Activated T-cell treated with anti-CD3 and anti-CD28 coated beads, Interleukin-2, amount 50 U/mL, for 24 hours (primary cell): ENCODE measurements around the gene RTF1.

Source experiments
- DNase-seq: peaks from one replicate; pipeline ENCODE4 v3.0.0-alpha.2; 2020
- H3K27ac Mint-ChIP-seq: 2 replicates; pipeline ENCODE4 v1.8.0; 2020; ENCODE audit warnings: mild to moderate bottlenecking, mixed read lengths
- H3K27me3 Mint-ChIP-seq: 2 replicates; pipeline ENCODE4 v1.8.0; 2020; ENCODE audit warnings: mixed read lengths
- H3K36me3 Mint-ChIP-seq: 2 replicates; pipeline ENCODE4 v1.8.0; 2020; ENCODE audit warnings: low read depth, mixed read lengths
- H3K4me1 Mint-ChIP-seq: 2 replicates; pipeline ENCODE4 v1.8.0; 2020; ENCODE audit warnings: low read depth, mixed read lengths
- H3K4me3 Mint-ChIP-seq: 2 replicates; pipeline ENCODE4 v1.8.0; 2020; ENCODE audit warnings: mild to moderate bottlenecking, moderate library complexity, mixed read lengths
- H3K9me3 Mint-ChIP-seq: 2 replicates; pipeline ENCODE4 v1.8.0; 2020; ENCODE audit warnings: mixed read lengths

RTF1 gene

GRCh38 chr15:41501931-41502794 lies 85.3 kb downstream of the RTF1 start:
- Mint-ChIP-seq H3K9me3 (no peaks in the 10 kb centered on the region), H3K4me1 (peaks cover 24% of the 10 kb centered on the region), H3K36me3 (no peaks in the 10 kb centered on the region), H3K27me3 (peaks cover 69% of the 10 kb centered on the region), H3K27ac (no peak overlapping the region), H3K4me3 (peak overlapping the region; percentile 45)
- DNase-seq = peak; percentile 64

GRCh38 chr15:41502795-41503668 lies 86.1 kb downstream of the RTF1 start:
- Mint-ChIP-seq H3K27ac (no peak overlapping the region), H3K9me3 (no peaks in the 10 kb centered on the region), H3K4me1 (peaks cover 24% of the 10 kb centered on the region), H3K27me3 (peaks cover 65% of the 10 kb centered on the region), H3K4me3 (peak overlapping the region; percentile 45), H3K36me3 (no peaks in the 10 kb centered on the region)
- no peak for DNase-seq

GRCh38 chr15:41503669-41504010 lies 86.7 kb downstream of the RTF1 start:
- Mint-ChIP-seq H3K4me1 (peaks cover 24% of the 10 kb centered on the region), H3K27me3 (peaks cover 60% of the 10 kb centered on the region), H3K4me3 (no peak overlapping the region), H3K36me3 (no peaks in the 10 kb centered on the region), H3K27ac (no peak overlapping the region), H3K9me3 (no peaks in the 10 kb centered on the region)
- DNase-seq = no peak

DNA sequence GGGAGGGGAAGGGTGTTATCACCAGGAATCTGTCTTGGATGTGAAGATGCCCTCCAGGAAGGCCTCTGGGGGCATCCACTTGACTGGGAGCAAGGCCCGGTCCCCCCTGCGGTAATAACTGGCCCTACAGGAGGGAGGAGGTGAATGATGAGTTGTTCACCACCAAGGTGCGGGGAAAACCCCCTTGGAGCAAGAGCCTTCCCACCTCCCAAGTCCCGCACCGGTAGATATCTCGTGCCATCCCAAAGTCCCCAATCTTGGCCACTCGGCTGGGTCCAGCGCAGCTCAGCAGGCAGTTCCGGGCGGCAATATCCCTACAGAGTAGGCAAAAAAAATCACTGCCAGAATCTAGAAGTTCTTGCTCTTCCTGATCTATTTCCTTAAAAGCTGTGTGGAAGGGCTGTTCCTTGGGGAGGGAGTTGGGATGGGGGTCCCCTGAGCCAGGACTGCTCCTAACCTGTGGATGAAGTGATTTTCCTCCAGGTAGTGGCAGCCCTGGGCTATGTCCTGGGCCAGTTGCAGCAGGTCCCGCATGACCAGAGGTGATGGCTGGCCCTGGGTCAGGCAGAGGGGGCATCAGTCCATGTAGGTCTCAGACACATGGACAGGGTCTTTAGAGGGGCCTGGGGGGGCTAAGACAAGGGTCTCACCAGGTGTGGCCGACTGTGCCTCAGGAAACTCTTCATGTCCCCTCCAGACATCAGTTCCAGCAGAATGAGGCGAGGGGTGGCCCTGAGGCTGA lies 88.0 kb downstream of the RTF1 start:
- no peak for DNase-seq

GRCh38 chr15:41505776-41506175 lies 88.9 kb downstream of the RTF1 start:
- Mint-ChIP-seq H3K9me3 (no peaks in the 10 kb centered on the region), H3K4me1 (peaks cover 21% of the 10 kb centered on the region), H3K27me3 (peaks cover 48% of the 10 kb centered on the region), H3K27ac (no peak overlapping the region), H3K36me3 (no peaks in the 10 kb centered on the region), H3K4me3 (no peak overlapping the region)
- no peak for DNase-seq

More for the DNA sequence above, 88.0 kb downstream of the RTF1 start:
- Mint-ChIP-seq H3K4me1 (peaks cover 24% of the 10 kb centered on the region), H3K9me3 (no peaks in the 10 kb centered on the region), H3K36me3 (no peaks in the 10 kb centered on the region), H3K27ac (no peak overlapping the region), H3K27me3 (peaks cover 48% of the 10 kb centered on the region), H3K4me3 (no peak overlapping the region)

DNA sequence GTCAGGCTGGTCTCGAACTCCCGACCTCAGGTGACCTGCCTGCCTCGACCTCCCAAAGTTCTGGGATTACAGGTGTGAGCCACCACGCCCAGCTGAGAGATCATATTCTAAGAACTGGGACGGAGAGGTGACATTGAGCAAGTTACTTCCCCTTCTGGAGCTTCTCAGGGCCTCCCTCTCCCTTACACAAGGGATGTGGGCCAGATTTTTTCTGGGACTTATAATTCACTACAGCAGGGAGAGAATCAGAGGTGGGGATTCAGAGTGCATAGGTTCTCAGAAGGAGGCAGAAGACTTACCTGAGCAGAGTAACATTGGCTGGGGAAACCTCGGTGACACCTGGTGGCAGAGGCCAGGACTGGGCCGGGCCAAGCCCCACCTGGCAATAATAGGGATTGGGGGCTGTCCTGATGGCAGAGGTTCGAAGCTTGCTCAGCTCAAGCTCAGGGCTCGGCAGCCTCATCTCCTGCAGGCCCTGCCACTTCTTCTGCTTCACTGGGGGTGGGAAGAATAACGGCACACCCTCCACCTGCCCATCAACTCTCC lies 90.0 kb downstream of the RTF1 start:
- Mint-ChIP-seq H3K36me3 (no peaks in the 10 kb centered on the region), H3K27me3 (peaks cover 41% of the 10 kb centered on the region), H3K4me1 (peaks cover 13% of the 10 kb centered on the region), H3K4me3 (no peak overlapping the region), H3K9me3 (no peaks in the 10 kb centered on the region), H3K27ac (no peak overlapping the region)
- no peak for DNase-seq

- Mint-ChIP-seq H3K36me3 (no peaks in the 10 kb centered on the region), H3K4me3 (no peak overlapping the region), H3K27me3 (peaks cover 40% of the 10 kb centered on the region), H3K27ac (no peak overlapping the region), H3K9me3 (no peaks in the 10 kb centered on the region), H3K4me1 (peaks cover 13% of the 10 kb centered on the region)
- no peak for DNase-seq
These were observed 91.0 kb downstream of the RTF1 start for GRCh38 chr15:41507820-41508290.

DNA sequence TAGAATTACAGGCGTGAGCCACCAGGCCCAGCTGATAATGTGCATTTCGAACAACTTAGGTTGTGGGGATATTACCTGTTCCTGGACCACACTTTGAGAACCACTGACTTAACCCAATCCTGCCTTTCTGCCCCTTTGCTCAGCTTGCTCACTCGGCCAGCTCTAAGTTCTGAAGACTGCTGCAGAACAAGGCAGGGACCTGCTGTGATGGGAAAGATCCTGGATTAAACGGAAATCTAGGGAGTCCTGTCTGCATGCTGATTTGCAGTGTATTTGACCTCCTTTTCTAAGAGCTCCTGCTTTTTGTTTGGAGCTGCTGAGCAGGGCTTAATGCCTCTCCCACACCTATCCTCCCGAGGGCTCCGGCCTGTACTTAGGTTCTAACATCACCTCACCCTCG lies 93.8 kb downstream of the RTF1 start:
- peaks cover 4% of the 10 kb centered on the region for H3K36me3 Mint-ChIP-seq
- no peaks in the 10 kb centered on the region for H3K9me3 Mint-ChIP-seq
- H3K27me3 Mint-ChIP-seq = peaks cover 41% of the 10 kb centered on the region
- no peak overlapping the region for H3K4me3 Mint-ChIP-seq
- H3K27ac Mint-ChIP-seq = no peak overlapping the region
- peaks cover 25% of the 10 kb centered on the region for H3K4me1 Mint-ChIP-seq
- DNase-seq = no peak

- H3K27ac Mint-ChIP-seq = no peak overlapping the region
- H3K4me1 Mint-ChIP-seq = peaks cover 25% of the 10 kb centered on the region
- H3K36me3 Mint-ChIP-seq = peaks cover 9% of the 10 kb centered on the region
- H3K4me3 Mint-ChIP-seq = no peak overlapping the region
- no peaks in the 10 kb centered on the region for H3K9me3 Mint-ChIP-seq
- H3K27me3 Mint-ChIP-seq = peaks cover 41% of the 10 kb centered on the region
- no peak for DNase-seq
These were observed 94.5 kb downstream of the RTF1 start for GRCh38 chr15:41511331-41511898.

DNA sequence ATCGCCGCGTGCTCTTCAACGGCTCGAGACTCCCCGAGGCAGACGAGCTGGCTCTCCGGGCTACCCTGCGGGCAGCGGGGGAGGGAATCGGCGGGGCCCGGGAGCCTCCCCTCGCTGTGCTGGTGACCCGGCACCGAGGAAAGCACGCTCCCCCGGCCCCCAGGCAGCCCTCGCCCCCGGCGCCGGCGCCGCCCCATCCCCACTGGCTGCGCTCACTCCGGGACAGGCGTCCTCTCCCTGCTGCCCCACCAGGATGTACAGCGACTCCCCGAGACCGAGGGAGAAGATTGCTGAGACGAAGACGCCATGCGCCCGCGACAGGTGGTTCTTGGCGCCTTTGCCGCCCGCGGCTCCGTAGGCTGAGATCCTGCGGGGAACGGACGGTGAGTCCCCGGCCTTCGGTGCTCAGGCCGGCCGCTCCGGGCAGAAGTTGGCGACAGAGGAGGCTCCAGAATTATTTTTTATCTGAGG lies 95.0 kb downstream of the RTF1 start:
- Mint-ChIP-seq H3K36me3 (peaks cover 14% of the 10 kb centered on the region), H3K27me3 (peaks cover 41% of the 10 kb centered on the region), H3K4me3 (peak overlapping the region; percentile 58), H3K4me1 (peaks cover 25% of the 10 kb centered on the region), H3K27ac (no peak overlapping the region), H3K9me3 (no peaks in the 10 kb centered on the region)
- peak; percentile 52 for DNase-seq

GRCh38 chr15:41512512-41512939 lies 95.6 kb downstream of the RTF1 start:
- Mint-ChIP-seq H3K27ac (no peak overlapping the region), H3K4me1 (peaks cover 25% of the 10 kb centered on the region), H3K27me3 (peaks cover 41% of the 10 kb centered on the region), H3K4me3 (peak overlapping the region; percentile 58), H3K9me3 (no peaks in the 10 kb centered on the region), H3K36me3 (peaks cover 20% of the 10 kb centered on the region)
- DNase-seq = no peak

DNA sequence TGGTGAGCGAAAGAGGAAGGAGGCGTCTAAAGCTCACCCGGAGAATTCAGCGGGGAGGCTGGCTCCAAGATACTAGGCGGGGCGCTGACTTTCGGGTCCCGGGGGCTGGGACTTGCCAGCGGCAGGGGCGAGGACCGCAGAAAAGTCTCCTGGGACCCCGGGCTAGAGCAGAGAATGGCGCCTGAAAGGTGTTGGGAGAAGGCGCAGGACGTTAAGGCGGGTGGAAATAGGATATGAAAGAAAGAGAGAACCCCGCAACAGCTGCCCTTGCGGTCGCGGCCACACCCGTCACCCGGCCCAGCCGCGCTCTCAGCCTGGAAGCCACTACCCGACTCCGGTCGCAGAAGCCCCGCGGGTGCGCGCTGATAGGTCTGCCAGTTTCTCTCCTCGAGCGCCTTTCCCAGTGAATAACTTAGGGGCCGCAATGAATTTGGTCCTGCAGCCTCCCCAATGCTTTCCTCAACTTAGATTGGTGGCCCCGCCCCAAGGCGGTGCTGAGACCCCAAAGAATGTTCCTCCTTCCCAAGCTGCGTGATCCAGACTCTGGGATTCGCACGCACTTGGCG lies 96.1 kb downstream of the RTF1 start:
- Mint-ChIP-seq H3K4me3 (peak overlapping the region; percentile 58), H3K36me3 (peaks cover 25% of the 10 kb centered on the region), H3K27ac (no peak overlapping the region), H3K27me3 (peaks cover 37% of the 10 kb centered on the region), H3K4me1 (peaks cover 25% of the 10 kb centered on the region), H3K9me3 (no peaks in the 10 kb centered on the region)
- peak; percentile 52 for DNase-seq

GRCh38 chr15:41513506-41514227 lies 96.8 kb downstream of the RTF1 start, which contains the start of gene LTK:
Gene LTK (minus strand): TSS chr15:41513827. CDS start chr15:41513709, 118 bp downstream.
- H3K4me3 Mint-ChIP-seq = peak within 1 kb of the TSS; percentile 58

More at GRCh38 chr15:41513506-41514227, 96.8 kb downstream of the RTF1 start, which contains the start of gene LTK:
- Mint-ChIP-seq H3K4me1 (peaks cover 25% of the 10 kb centered on the region), H3K27ac (no peak within 1 kb of the TSS), H3K27me3 (peaks cover 35% of the 10 kb centered on the region), H3K9me3 (no peaks in the 10 kb centered on the region), H3K36me3 (peaks cover 26% of the 10 kb centered on the region)
- DNase-seq = peak; percentile 52
